Sigmoid colon (tissue), 7 donors: ENCODE results near the gene FUT6. TPM values are rescaled to one million over a fixed set of nuclear protein-coding genes. Genes with fewer than 3 reads are reported as not detected.
A peak's percentile ranks its signal among the peaks of the same experiment; 100 is the strongest.

Source experiments
- DNase-seq: peaks from one replicate; pipeline ENCODE4 v3.0.0-alpha.2; 2019
- H3K27ac ChIP-seq, 4 donors: fragments of 200-600 bp; sonication (generic); one replicate each; pipeline ENCODE4 v1.5.1; 2016 to 2019; ENCODE audit warnings: mild to moderate bottlenecking in 1 of 4
- H3K27me3 ChIP-seq, 3 donors: fragments of 200-600 bp; sonication (generic); one replicate each; pipeline ENCODE4 v1.5.1; 2019; ENCODE audit warnings: mild to moderate bottlenecking in 1 of 3
- H3K36me3 ChIP-seq, 4 donors: fragments of 200-600 bp; sonication (generic); one replicate each; pipeline ENCODE4 v1.5.1; 2016 to 2019
- H3K4me1 ChIP-seq, 4 donors: fragments of 200-600 bp; sonication (generic); one replicate each; pipeline ENCODE4 v1.5.1; 2017 to 2019
- H3K4me3 ChIP-seq, 4 donors: fragments of 200-600 bp; sonication (generic); one replicate each; pipeline ENCODE4 v1.5.1; 2017 to 2019; ENCODE audit warnings: mild to moderate bottlenecking in 2 of 4, moderate library complexity in 1 of 4
- H3K9me3 ChIP-seq, 4 donors: fragments of 200-600 bp in 3 of 4; sonication (generic) in 3 of 4; one replicate each; pipeline versions ENCODE4 v1.5.1 to v1.6.1; 2013 to 2019
- EP300 ChIP-seq, 4 donors: sonication (generic); formaldehyde crosslinking; IDR thresholded peaks; one replicate each; pipeline ENCODE4 v1.6.1; 2017; ENCODE audit warnings: antibody characterized with exemption in 4 of 4
- POLR2A ChIP-seq, 2 donors: fragments of 450-650 bp; IDR thresholded peaks; one replicate each; pipeline ENCODE4 v1.6.1; 2016; ENCODE audit warnings: antibody characterized with exemption in 2 of 2, mild to moderate bottlenecking in 2 of 2, moderate library complexity in 2 of 2
- POLR2AphosphoS5 ChIP-seq, 4 donors: sonication (generic); formaldehyde crosslinking; IDR thresholded peaks; one replicate each; pipeline ENCODE4 v1.6.1; 2017; ENCODE audit warnings: antibody characterized with exemption in 4 of 4
- WGBS, 2 donors: extraction: QIAGEN DNeasy Blood & Tissue Kit; methylation state at CpG; one replicate each; pipeline ENCODE4 v1.1.7; 2013; 5-methylcytosine and 5-hydroxymethylcytosine counted together
- intact Hi-C: fragments of 100-400 bp; cut with DNase I; formaldehyde crosslinking; loops from one replicate; pipeline ENCODE4 v1.15.1; 2023
- polyA plus RNA-seq, 3 donors: library from polyadenylated mRNA; stranded (reverse); fragments of 200-250 nt; gene quantifications; one replicate each; pipeline ENCODE4 v1.2.3, GENCODE V29; 2013
- total RNA-seq, 4 donors: library from RNA; depleted of rRNA; stranded (reverse); fragments of >200 nt; gene quantifications; one replicate each; pipeline ENCODE4 v1.1.0, GENCODE V29; 2016
- TF ChIP-seq, protein P1 (sequence below), 4 experiments: fragments of 450-650 bp in 3 of 4; fragments of 200-600 bp in 1 of 4; IDR thresholded peaks; one replicate each; pipeline ENCODE4 v1.5.1; 2016 to 2019; ENCODE audit warnings: antibody characterized with exemption in 4 of 4, mild to moderate bottlenecking in 3 of 4, moderate library complexity in 2 of 4
- donor health status: healthy with polysubstance abuse.
- donor health status: Bipolar disorder and iron deficiency.
- donor health status: healthy.

FUT6 gene
- total and polyA plus RNA-seq, 7 donors, result 14.8 to 61.1 (median 21.0) TPM; not detected in 4

- no peak for DNase-seq
- H3K27me3 ChIP-seq, result no peaks in the 10 kb centered on the region
- H3K27ac ChIP-seq, result no peak overlapping the region
- H3K36me3 ChIP-seq, result peaks cover 36 to 58% (median 48%) of the 10 kb centered on the region in 4 donors
- TF ChIP-seq EP300 (IDR thresholded peaks at IDR 0.05), result no peak
- TF ChIP-seq POLR2AphosphoS5 (IDR thresholded peaks at IDR 0.05), result no peak
- no peak overlapping the region for H3K4me3 ChIP-seq
- peaks cover 2 to 9% (median 9%) of the 10 kb centered on the region in 4 donors for H3K4me1 ChIP-seq
- H3K9me3 ChIP-seq, result no peaks in the 10 kb centered on the region
- intact Hi-C loops, result no loop called here
- WGBS, 2 donors, result 96 to 97% methylated on average over 39 of the region's 39 CpGs
Observed at GRCh38 chr19:5789351-5789761, 50.1 kb downstream of the FUT6 start.

- 89 to 96% methylated on average over 5 of the region's 5 CpGs for WGBS, 2 donors
- H3K36me3 ChIP-seq, result peaks cover 36 to 63% (median 49%) of the 10 kb centered on the region in 4 donors
- no peak overlapping the region for H3K4me3 ChIP-seq
- no peak overlapping the region for H3K27ac ChIP-seq
- H3K4me1 ChIP-seq, result peaks cover 2 to 9% (median 9%) of the 10 kb centered on the region in 4 donors
- TF ChIP-seq EP300 (IDR thresholded peaks at IDR 0.05) (no peak), POLR2A (IDR thresholded peaks at IDR 0.05) (no peak), POLR2AphosphoS5 (IDR thresholded peaks at IDR 0.05) (no peak)
- TF ChIP-seq, protein P1, sequence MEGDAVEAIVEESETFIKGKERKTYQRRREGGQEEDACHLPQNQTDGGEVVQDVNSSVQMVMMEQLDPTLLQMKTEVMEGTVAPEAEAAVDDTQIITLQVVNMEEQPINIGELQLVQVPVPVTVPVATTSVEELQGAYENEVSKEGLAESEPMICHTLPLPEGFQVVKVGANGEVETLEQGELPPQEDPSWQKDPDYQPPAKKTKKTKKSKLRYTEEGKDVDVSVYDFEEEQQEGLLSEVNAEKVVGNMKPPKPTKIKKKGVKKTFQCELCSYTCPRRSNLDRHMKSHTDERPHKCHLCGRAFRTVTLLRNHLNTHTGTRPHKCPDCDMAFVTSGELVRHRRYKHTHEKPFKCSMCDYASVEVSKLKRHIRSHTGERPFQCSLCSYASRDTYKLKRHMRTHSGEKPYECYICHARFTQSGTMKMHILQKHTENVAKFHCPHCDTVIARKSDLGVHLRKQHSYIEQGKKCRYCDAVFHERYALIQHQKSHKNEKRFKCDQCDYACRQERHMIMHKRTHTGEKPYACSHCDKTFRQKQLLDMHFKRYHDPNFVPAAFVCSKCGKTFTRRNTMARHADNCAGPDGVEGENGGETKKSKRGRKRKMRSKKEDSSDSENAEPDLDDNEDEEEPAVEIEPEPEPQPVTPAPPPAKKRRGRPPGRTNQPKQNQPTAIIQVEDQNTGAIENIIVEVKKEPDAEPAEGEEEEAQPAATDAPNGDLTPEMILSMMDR (IDR thresholded peaks at IDR 0.05), result no peak
- H3K9me3 ChIP-seq, result no peaks in the 10 kb centered on the region
- no peaks in the 10 kb centered on the region for H3K27me3 ChIP-seq
- no peak for DNase-seq
- intact Hi-C loops, result no loop called here
Observed at GRCh38 chr19:5788422-5788821, 51.1 kb downstream of the FUT6 start.

- DNase-seq, result peak; percentile 65
- H3K27ac ChIP-seq, result no peak overlapping the region
- no peaks in the 10 kb centered on the region for H3K27me3 ChIP-seq
- H3K9me3 ChIP-seq, result no peaks in the 10 kb centered on the region
- H3K4me3 ChIP-seq, result no peak overlapping the region
- peaks cover 36 to 63% (median 49%) of the 10 kb centered on the region in 4 donors for H3K36me3 ChIP-seq
- no peak for TF ChIP-seq POLR2AphosphoS5 (IDR thresholded peaks at IDR 0.05)
- no peak for TF ChIP-seq EP300 (IDR thresholded peaks at IDR 0.05)
- no peak for TF ChIP-seq POLR2A (IDR thresholded peaks at IDR 0.05)
- TF ChIP-seq, protein P1 (IDR thresholded peaks at IDR 0.05), result no peak
- H3K4me1 ChIP-seq, result peaks cover 2 to 9% (median 9%) of the 10 kb centered on the region in 4 donors
- 94% methylated on average over 39 of the region's 39 CpGs for WGBS, 2 donors
- intact Hi-C loops, result no loop called here
Observed at GRCh38 chr19:5787409-5788182, 51.9 kb downstream of the FUT6 start.

DNA sequence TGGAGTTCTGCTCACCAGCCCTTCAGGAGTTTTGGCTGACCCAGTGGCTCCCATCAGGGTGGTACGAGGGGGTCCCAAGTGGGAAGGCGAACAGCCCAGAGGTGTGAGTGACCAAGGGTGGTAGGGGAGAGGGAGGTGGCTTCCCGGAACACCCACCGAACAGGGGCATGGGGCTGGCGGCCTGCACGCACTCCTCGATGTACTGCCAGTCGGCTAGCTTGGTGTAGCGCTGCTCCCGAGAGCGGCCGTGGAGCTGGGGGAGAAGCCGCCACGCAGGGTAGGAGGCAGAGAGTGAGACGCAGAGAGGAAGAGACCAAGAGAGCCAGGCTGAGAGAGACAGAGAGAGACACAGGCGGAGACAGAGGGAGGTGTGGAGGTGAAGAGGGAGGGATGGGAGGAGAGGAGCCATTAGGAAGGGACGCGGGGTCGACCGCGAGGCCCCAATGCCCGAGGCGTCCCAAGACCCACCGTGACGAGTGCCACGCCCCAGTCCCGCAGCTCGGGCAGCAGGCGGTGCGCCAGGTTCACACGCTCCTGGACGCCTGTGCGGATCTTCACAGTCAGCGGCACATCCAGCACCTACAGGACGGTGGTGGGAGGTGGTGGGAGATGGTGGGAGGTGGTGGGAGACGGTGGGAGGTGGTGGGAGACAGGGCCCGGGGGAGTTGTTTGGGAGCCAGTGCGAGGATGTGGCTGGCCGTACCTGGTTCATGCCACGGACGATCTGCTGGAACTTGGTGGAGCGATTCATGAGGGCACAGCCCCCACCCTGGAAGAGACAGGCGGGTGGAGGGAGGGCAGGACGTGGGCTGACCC lies 52.7 kb downstream of the FUT6 start:
- DNase-seq, result peak; percentile 63
- H3K9me3 ChIP-seq, result no peaks in the 10 kb centered on the region
- no peak overlapping the region for H3K27ac ChIP-seq
- no peak overlapping the region for H3K4me3 ChIP-seq
- H3K27me3 ChIP-seq, result no peaks in the 10 kb centered on the region
- TF ChIP-seq, protein P1 (IDR thresholded peaks at IDR 0.05), result no peak
- TF ChIP-seq EP300 (IDR thresholded peaks at IDR 0.05), result no peak
- no peak for TF ChIP-seq POLR2A (IDR thresholded peaks at IDR 0.05)
- TF ChIP-seq POLR2AphosphoS5 (IDR thresholded peaks at IDR 0.05), result no peak
- H3K36me3 ChIP-seq, result peaks cover 36 to 63% (median 49%) of the 10 kb centered on the region in 4 donors
- WGBS, 2 donors, result 89 to 93% methylated on average over 44 of the region's 44 CpGs
- peaks cover 2 to 9% (median 9%) of the 10 kb centered on the region in 4 donors for H3K4me1 ChIP-seq
- intact Hi-C loops, result no loop called here

- H3K4me3 ChIP-seq, result no peak overlapping the region
- peaks cover 2 to 9% (median 8%) of the 10 kb centered on the region in 4 donors for H3K4me1 ChIP-seq
- TF ChIP-seq, protein P1 (IDR thresholded peaks at IDR 0.05), result no peak
- TF ChIP-seq POLR2AphosphoS5 (IDR thresholded peaks at IDR 0.05) (no peak), EP300 (IDR thresholded peaks at IDR 0.05) (no peak), POLR2A (IDR thresholded peaks at IDR 0.05) (no peak)
- no peak overlapping the region for H3K27ac ChIP-seq
- WGBS, 2 donors, result 94 to 96% methylated on average over 37 of the region's 37 CpGs
- peaks cover 36 to 63% (median 49%) of the 10 kb centered on the region in 4 donors for H3K36me3 ChIP-seq
- no peaks in the 10 kb centered on the region for H3K27me3 ChIP-seq
- intact Hi-C loops, result no loop called here
- no peaks in the 10 kb centered on the region for H3K9me3 ChIP-seq
- DNase-seq, result peak; percentile 62
Observed at GRCh38 chr19:5785423-5785822, 54.1 kb downstream of the FUT6 start.
